AG04449 (cell line): ENCODE results near the gene PTGDS.

ENCODE experiments used
- CTCF ChIA-PET: fragments of 350-600 bp; formaldehyde crosslinking; extraction: SDS; loops from one replicate; lab custom pipeline; 2021; ENCODE audit warnings: antibody characterized with exemption; lab: Yijun Ruan, JAX
- POLR2A ChIA-PET: fragments of 400-600, 350-600 bp; formaldehyde crosslinking; extraction: SDS; loops from one replicate; lab custom pipeline; 2020; ENCODE audit warnings: antibody characterized with exemption, inconsistent platforms; lab: Yijun Ruan, JAX
- DNase-seq: peaks from one replicate; pipeline ENCODE4 v3.0.0-alpha.2; 2010; ENCODE audit warnings: low read depth, low spot score
- H3K4me3 ChIP-seq: 2 replicates; pipeline ENCODE4 v1.5.1; 2011; ENCODE audit warnings: low read depth, mild to moderate bottlenecking, control low read depth, low read length
- TF ChIP-seq, protein P1 (sequence below): IDR thresholded peaks from one replicate; pipeline ENCODE4 v1.5.1; 2011; ENCODE audit warnings: mild to moderate bottlenecking, moderate library complexity, low read length, control low read depth, inconsistent platforms; ENCODE audit not compliant: insufficient read depth; ENCODE audit errors: missing control alignments

PTGDS gene

DNA sequence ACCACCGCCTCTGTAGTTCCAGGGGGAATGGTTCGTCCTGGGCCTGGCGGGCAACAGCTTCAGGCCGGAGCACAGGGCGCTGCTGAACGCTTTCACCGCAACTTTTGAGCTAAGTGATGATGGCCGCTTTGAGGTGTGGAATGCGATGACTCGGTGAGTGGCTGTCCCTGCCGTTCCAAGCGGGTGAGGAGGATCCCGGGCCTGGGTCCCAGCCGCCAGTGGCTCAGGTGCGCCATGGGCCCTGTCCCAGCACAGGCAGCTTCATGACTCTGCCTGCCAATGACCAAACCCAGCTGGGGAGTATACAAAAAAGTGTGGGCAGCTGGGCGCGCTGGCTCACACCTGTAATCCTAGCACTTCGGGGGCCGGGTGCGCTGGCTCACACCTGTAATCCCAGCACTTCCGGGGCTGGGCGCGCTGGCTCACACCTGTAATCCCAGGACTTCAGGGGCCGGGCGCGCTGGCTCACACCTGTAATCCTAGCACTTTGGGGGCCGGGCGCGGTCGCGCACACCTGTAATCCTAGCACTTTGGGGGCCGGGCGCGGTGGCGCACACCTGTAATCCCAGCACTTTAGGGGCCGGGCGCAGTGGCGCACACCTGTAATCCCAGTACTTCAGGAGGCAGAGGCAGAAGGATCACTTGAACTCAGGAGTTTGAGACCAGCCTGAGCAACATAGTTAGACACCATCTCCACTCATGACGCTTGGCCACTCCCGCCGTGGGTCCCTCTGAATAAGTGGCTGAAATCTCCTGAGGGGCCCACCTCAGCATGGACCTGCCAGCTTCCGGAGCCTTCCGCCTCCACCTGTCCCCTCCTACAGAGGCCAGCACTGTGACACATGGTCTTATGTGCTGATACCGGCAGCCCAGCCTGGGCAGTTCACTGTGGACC, 24.2 kb upstream of the PTGDS start:
- ChIA-PET CTCF (interaction anchor here (1.0 to 3.4 kb wide), 2 partner anchors 8 to 82 kb away, joined by 5 to 16 read pairs; partner anchors contain the start of genes C8G and FBXW5), POLR2A (no interaction called here)
- no peak for DNase-seq
- no peak overlapping the region for H3K4me3 ChIP-seq
- TF ChIP-seq, protein P1, sequence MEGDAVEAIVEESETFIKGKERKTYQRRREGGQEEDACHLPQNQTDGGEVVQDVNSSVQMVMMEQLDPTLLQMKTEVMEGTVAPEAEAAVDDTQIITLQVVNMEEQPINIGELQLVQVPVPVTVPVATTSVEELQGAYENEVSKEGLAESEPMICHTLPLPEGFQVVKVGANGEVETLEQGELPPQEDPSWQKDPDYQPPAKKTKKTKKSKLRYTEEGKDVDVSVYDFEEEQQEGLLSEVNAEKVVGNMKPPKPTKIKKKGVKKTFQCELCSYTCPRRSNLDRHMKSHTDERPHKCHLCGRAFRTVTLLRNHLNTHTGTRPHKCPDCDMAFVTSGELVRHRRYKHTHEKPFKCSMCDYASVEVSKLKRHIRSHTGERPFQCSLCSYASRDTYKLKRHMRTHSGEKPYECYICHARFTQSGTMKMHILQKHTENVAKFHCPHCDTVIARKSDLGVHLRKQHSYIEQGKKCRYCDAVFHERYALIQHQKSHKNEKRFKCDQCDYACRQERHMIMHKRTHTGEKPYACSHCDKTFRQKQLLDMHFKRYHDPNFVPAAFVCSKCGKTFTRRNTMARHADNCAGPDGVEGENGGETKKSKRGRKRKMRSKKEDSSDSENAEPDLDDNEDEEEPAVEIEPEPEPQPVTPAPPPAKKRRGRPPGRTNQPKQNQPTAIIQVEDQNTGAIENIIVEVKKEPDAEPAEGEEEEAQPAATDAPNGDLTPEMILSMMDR = no peak

DNA sequence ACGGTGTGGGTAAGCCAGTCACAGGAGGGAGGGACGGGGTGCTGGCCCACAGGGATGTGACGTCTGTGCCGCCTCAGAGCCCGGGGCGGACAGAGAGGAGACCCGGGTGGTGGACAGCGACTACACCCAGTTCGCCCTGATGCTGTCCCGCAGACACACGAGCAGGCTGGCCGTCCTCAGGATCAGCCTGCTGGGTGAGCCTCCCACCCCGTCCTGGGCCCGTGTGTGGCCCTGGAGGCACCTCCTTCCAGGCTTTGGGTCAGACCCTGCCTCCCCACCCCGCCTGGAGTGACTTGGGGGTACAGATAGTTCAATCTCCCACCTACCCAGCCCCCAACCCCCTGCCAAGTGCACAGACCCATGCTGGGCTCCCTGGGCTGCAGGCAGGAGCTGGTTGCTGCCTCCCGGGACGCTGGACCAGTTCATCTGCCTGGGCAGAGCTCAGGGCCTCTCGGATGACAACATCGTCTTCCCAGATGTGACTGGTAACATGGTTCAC, 23.5 kb upstream of the PTGDS start:
- POLR2A ChIA-PET = no interaction called here
- DNase-seq = no peak
- TF ChIP-seq, protein P1 = no peak
- CTCF ChIA-PET = interaction anchor here (3.4 kb wide), 1 partner anchor 9 kb away, joined by 16 read pairs; the partner anchor contains the start of genes C8G and FBXW5
- no peak overlapping the region for H3K4me3 ChIP-seq

DNA sequence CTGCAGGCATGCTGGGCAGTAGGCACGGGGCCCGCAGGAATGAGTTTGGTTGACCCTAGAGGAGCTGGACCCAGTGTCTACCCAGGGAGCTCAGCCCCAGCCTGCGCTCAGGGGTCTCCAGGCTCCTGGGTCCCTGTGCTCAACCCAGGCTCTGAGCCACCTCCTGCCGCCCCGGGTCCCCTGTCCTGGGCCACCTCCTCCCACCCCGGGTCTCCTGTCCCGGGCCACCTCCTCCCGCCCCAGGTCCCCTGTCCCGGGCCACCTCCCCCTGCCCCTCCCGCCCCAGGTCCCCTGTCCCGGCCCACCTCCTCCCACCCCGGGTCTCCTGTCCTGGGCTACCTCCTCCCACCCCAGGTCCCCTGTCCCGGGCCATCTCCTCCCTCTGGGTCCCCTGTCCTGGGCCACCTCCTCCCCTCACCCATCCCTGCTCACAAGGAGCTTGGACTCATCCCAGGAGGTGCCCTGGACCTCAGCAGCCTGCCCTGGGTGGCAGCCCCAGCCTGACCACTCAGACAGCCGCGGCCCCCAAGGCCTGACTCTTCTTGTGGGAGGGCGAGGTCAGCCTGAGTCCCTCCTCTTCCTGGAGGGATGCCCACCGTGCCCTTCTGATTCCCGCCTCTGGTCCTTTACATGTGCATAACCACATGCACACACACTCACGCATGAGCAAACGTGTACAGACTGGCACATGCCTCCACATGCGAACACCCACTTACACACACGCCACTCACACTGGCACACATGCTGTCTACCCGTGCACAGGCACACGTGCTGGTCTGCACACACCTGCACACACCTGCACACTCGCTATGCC, 22.8 kb upstream of the PTGDS start:
- no peak overlapping the region for H3K4me3 ChIP-seq
- TF ChIP-seq, protein P1 = no peak
- ChIA-PET CTCF (interaction anchor here (1.0 to 3.4 kb wide), 2 partner anchors 9 to 74 kb away, joined by 4 to 16 read pairs; partner anchors contain the start of genes ABCA2, C8G and FBXW5), POLR2A (no interaction called here)
- no peak for DNase-seq

DNA sequence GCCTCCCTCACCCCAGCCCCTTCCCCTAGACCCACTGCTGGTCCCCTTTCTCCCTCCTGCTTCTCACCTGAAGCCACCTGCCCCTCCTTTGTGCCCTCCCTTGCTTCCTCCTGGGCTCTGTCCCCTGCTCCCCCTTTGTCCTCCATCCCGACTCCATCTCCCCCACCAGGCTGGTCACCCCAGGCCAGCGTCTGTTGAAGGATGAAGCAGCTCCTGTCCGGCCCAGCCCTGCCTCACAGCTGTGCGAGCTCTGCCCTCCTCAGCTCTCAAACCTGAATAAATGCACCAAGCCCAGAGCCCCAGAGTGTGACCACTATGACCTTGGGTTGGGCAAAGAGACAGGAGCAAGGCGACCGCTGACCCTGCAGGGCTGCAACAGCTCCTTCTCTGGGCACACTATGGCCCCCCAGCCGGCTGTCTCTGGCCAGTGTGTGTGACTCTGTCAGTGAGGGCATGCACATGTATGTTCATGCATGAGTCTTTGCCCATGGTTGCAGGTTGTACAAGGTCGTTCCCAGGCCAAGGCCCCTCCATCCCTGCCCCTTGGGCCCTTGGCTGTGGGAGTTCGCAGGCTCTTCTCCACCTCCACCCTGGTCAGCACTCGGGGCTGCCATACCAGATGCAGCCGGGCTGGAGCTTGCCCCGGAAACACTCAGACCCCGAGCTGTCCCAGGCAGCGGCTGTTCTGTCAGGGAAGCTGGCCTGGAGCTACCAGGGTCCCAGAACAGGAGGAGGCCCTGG, 21.9 kb upstream of the PTGDS start:
- TF ChIP-seq, protein P1 = no peak
- ChIA-PET CTCF (interaction anchor here (1.0 to 3.4 kb wide), 3 partner anchors 10 to 73 kb away, joined by 3 to 16 read pairs (median 4); partner anchors contain the start of genes ABCA2, C8G and FBXW5), POLR2A (no interaction called here)
- no peak overlapping the region for H3K4me3 ChIP-seq
- DNase-seq = no peak

DNA sequence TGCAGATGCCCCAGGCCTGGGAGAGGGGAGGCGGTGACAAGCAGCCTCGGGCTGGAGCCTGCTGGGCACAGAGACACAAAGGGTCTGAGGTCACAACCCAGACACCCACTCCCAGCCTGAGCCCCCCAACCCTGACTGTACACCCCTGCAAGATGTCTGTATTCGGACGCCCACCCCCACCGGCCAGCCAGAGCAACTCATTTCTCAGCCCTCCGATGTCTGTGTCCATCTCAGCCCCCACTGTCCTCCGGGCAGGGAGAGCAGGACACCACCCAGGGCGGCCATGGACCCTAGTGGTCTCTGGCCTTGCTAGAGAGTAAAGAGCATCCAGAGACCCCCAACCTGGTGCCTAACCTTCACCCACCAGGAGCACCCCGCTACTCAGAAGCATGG, 21.4 kb upstream of the PTGDS start:
- DNase-seq = no peak
- POLR2A ChIA-PET = no interaction called here
- H3K4me3 ChIP-seq = no peak overlapping the region
- TF ChIP-seq, protein P1 = no peak
- CTCF ChIA-PET = interaction anchor here (1.6 to 3.4 kb wide), 2 partner anchors 11 kb away, joined by 3 to 16 read pairs; partner anchors contain the start of genes C8G and FBXW5
